ENCODE data around the gene ZNF182.

Gene ZNF182

GRCh38 chrX:48002319-48002718 is 1.5 kb downstream of the ZNF182 start:
- Histone ChIP-seq H3K36me3 (no peaks in the 10 kb centered on the region; the same call in 1 of the 2 replicates), H3K9me3 (ENCODE audit: severe bottlenecking) (no peaks in the 10 kb centered on the region), H3K27me3 (ENCODE audit: insufficient read depth, low read depth, severe bottlenecking) (peaks cover 10% of the 10 kb centered on the region), H3K4me3 (ENCODE audit: low read depth, low read length) (no peak overlapping the region), H3K27ac (no peak overlapping the region)
- no peak for DNase-seq
- TF ChIP-seq, protein P1, sequence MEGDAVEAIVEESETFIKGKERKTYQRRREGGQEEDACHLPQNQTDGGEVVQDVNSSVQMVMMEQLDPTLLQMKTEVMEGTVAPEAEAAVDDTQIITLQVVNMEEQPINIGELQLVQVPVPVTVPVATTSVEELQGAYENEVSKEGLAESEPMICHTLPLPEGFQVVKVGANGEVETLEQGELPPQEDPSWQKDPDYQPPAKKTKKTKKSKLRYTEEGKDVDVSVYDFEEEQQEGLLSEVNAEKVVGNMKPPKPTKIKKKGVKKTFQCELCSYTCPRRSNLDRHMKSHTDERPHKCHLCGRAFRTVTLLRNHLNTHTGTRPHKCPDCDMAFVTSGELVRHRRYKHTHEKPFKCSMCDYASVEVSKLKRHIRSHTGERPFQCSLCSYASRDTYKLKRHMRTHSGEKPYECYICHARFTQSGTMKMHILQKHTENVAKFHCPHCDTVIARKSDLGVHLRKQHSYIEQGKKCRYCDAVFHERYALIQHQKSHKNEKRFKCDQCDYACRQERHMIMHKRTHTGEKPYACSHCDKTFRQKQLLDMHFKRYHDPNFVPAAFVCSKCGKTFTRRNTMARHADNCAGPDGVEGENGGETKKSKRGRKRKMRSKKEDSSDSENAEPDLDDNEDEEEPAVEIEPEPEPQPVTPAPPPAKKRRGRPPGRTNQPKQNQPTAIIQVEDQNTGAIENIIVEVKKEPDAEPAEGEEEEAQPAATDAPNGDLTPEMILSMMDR (IDR thresholded peaks at IDR 0.05; ENCODE audit: low read depth, low read length), result no peak

DNA sequence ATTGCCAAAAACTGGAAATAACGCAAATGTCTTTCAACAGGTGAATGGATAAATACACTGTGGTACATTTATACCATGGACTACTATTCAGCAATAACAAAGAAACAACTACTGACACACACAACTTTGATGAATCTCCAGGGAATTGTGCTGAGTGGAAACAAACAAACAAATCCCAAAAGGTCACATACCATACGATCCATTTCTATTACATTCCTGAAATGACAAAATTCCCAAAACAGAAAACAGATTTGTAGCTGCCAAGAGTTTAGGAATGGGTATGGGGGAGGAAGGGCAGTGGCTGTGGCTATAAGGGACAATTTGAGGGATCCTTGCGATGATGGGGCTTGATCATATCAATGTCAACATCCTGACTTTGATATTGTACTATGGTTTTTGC is 2.5 kb downstream of the ZNF182 start:
- no peak overlapping the region for H3K4me3 ChIP-seq (ENCODE audit: low read depth, low read length)
- DNase-seq, result no peak
- TF ChIP-seq, protein P1 (IDR thresholded peaks at IDR 0.05; ENCODE audit: low read depth, low read length), result no peak
- no peaks in the 10 kb centered on the region; the same call in 1 of the 2 replicates for H3K36me3 ChIP-seq
- H3K27ac ChIP-seq, result no peak overlapping the region
- no peaks in the 10 kb centered on the region for H3K9me3 ChIP-seq (ENCODE audit: severe bottlenecking)
- peaks cover 10% of the 10 kb centered on the region for H3K27me3 ChIP-seq (ENCODE audit: insufficient read depth, low read depth, severe bottlenecking)

DNA sequence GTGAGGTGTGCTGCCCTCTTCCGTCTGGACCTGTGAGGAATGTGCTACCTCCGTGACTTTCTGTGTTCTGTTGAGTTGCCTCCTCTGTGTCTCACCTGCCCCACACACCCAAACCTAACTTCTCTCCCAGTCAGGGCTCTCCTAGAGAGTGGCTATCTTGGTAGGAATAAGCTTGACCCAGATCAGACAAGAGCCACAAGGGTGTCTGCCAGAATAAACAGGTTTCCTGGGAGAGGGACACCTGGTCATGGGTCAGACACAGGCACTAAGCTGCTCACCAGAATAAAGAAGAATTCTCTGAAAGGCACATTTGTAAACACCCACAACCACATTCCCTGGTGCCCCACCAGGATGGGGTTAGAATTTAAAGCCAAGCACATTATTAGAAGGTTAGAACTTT is 11.1 kb downstream of the ZNF182 start:
- H3K27ac ChIP-seq, result no peak overlapping the region
- no peaks in the 10 kb centered on the region for H3K9me3 ChIP-seq (ENCODE audit: severe bottlenecking)
- peaks cover 3% of the 10 kb centered on the region for H3K27me3 ChIP-seq (ENCODE audit: insufficient read depth, low read depth, severe bottlenecking)
- H3K36me3 ChIP-seq, result 0 out of 2 replicates have a peak, but pooled peaks cover 3% of the 10 kb centered on the region
- DNase-seq, result no peak
- H3K4me3 ChIP-seq (ENCODE audit: low read depth, low read length), result no peak overlapping the region
- TF ChIP-seq, protein P1 (IDR thresholded peaks at IDR 0.05; ENCODE audit: low read depth, low read length), result no peak

- Histone ChIP-seq H3K36me3 (0 out of 2 replicates have a peak, but pooled peaks cover 3% of the 10 kb centered on the region), H3K9me3 (ENCODE audit: severe bottlenecking) (no peaks in the 10 kb centered on the region), H3K27me3 (ENCODE audit: insufficient read depth, low read depth, severe bottlenecking) (peaks cover 3% of the 10 kb centered on the region), H3K4me3 (ENCODE audit: low read depth, low read length) (no peak overlapping the region), H3K27ac (no peak overlapping the region)
- DNase-seq, result no peak
- TF ChIP-seq, protein P1 (IDR thresholded peaks at IDR 0.05; ENCODE audit: low read depth, low read length), result no peak
Observed at GRCh38 chrX:47992095-47992380, 11.8 kb downstream of the ZNF182 start.

DNA sequence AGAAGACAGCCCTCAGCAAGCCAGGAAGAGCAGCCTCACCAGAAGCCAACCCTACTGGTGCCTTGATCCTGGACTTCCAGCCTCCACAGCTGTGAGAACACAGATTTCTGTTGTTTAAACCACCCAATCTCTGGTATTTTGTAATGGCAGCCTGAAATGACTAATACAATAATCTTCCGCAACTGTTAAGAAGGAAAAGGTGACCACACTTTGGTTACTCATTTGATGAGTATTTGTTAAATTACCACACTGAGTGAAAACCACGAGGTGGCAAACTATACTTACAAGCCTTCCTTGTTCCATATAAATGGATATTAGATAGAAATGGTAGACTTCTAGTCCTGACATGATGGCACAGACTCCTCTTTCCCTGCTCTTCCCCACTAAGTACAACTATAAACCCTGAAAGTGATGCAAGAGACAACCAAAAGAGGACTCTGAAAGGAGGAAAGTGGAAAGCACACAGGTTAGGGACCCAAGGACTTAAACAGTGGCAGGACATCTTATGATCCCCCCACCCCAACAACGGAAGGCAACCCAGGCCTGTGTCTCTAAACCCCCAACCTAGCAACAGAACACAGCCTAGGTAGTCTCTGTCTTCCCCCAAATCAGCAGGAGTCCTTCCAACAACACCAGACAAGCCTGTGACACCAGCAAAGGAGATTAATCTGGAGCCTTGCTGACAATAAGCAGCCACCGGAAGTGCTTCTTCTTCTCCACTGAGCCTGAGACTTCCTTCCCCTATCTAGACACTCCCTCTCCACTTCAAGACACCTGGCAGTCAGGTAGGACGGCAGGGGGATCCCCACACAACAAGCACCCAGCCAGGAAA is 12.3 kb downstream of the ZNF182 start:
- no peak overlapping the region for H3K27ac ChIP-seq
- no peaks in the 10 kb centered on the region for H3K9me3 ChIP-seq (ENCODE audit: severe bottlenecking)
- TF ChIP-seq, protein P1 (IDR thresholded peaks at IDR 0.05; ENCODE audit: low read depth, low read length), result no peak
- H3K4me3 ChIP-seq (ENCODE audit: low read depth, low read length), result no peak overlapping the region
- peaks cover 3% of the 10 kb centered on the region for H3K27me3 ChIP-seq (ENCODE audit: insufficient read depth, low read depth, severe bottlenecking)
- no peak for DNase-seq
- H3K36me3 ChIP-seq, result 0 out of 2 replicates have a peak, but pooled peaks cover 6% of the 10 kb centered on the region

Measured in WERI-Rb-1 (cell line).